Ovary (tissue), 9 donors: ENCODE data around the gene RUNX2. TPM values are rescaled to one million over a fixed set of nuclear protein-coding genes. Genes with fewer than 3 reads are reported as not detected.

Experiments used
- DNase-seq, 5 donors: peaks; one replicate each; pipeline ENCODE4 v3.0.0-alpha.2; 2019 to 2020
- H3K27ac ChIP-seq, 2 donors: fragments of 200-600 bp; one replicate each; pipeline versions ENCODE4 v1.5.1 to v1.8.0; 2019 to 2022
- H3K27me3 ChIP-seq: fragments of 200-600 bp; one replicate; pipeline ENCODE4 v1.8.0; 2022
- H3K36me3 ChIP-seq: fragments of 200-600 bp; sonication (generic); one replicate; pipeline ENCODE4 v1.5.1; 2019
- H3K4me1 ChIP-seq: one replicate; pipeline ENCODE4 v1.8.1; 2013; ENCODE audit warnings: mild to moderate bottlenecking, moderate library complexity; ENCODE audit not compliant: insufficient read depth
- H3K4me3 ChIP-seq: fragments of 200-600 bp; sonication (generic); one replicate; pipeline ENCODE4 v1.5.1; 2017
- H3K9me3 ChIP-seq, 2 donors: fragments of 200-600 bp in 1 of 2; sonication (generic) in 1 of 2; one replicate each; pipeline versions ENCODE4 v1.5.1 to v1.8.1; 2013 to 2019; ENCODE audit warnings: mild to moderate bottlenecking in 1 of 2, moderate library complexity in 1 of 2
- CTCF ChIP-seq, 3 donors: fragments of 450-650 bp in 2 of 3; fragments of 200-600 bp in 1 of 3; IDR thresholded peaks; one replicate each; pipeline versions ENCODE4 v1.5.1 to v1.8.0; 2016 to 2022; ENCODE audit warnings: antibody characterized with exemption in 3 of 3, mild to moderate bottlenecking in 1 of 3
- EP300 ChIP-seq: sonication (generic); formaldehyde crosslinking; IDR thresholded peaks from one replicate; pipeline ENCODE4 v1.6.1; 2017; ENCODE audit warnings: antibody characterized with exemption
- POLR2A ChIP-seq: fragments of 450-650 bp; IDR thresholded peaks from one replicate; pipeline ENCODE4 v1.6.1; 2017; ENCODE audit warnings: antibody characterized with exemption, mild to moderate bottlenecking, moderate library complexity
- WGBS, 3 donors: extraction: QIAGEN DNeasy Blood & Tissue Kit in 1 of 3; methylation state at CpG; one replicate each; pipeline versions ENCODE4 v1.1.5 to v1.1.7; 2013 to 2017; 5-methylcytosine and 5-hydroxymethylcytosine counted together
- intact Hi-C, 4 donors: fragments of 100-400 bp; cut with DNase I; formaldehyde crosslinking; loops; one replicate each; pipeline versions ENCODE4 v1.11.0 to v1.15.1; 2022 to 2023
- polyA plus RNA-seq, 2 donors: library from polyadenylated mRNA; stranded (reverse); fragments of 200-250 nt in 1 of 2; fragments of 350-450 nt in 1 of 2; fragmentation: Illumina TruSeq in 1 of 2; extraction: RNeasy Lipid Tissue Mini Kit (QIAGEN cat#74804) in 1 of 2; gene quantifications; one replicate each; pipeline ENCODE4 v1.2.3, GENCODE V29; 2013 to 2014
- total RNA-seq, 7 donors: library from RNA; depleted of rRNA in 2 of 7; stranded (reverse); fragments of >200 nt in 2 of 7; fragmentation: NEBNext Ultra II Directional in 3 of 7; extraction: Animal tissue kit (Norgen Biotek cat#: 25700) in 3 of 7; gene quantifications; one replicate each; pipeline versions ENCODE4 v1.1.0 to v1.2.4, GENCODE V29; 2016 to 2023
- donor health status: DM: no; HTN: no; CAD: no; lungs with moderate emphysema.
- donor health status: DM: no; HTN: no; CAD: no.
- donor health status: Bipolar disorder and iron deficiency.
- donor health status: DM: yes; HTN: yes; CAD: no.
- donor health status: DM: no; HTN: no; CAD: no.
- donor health status: DM: yes; HTN: yes; CAD: no.

The RUNX2 gene
- total and polyA plus RNA-seq, 9 donors: 1.1 to 25.2 (median 3.3) TPM

DNA sequence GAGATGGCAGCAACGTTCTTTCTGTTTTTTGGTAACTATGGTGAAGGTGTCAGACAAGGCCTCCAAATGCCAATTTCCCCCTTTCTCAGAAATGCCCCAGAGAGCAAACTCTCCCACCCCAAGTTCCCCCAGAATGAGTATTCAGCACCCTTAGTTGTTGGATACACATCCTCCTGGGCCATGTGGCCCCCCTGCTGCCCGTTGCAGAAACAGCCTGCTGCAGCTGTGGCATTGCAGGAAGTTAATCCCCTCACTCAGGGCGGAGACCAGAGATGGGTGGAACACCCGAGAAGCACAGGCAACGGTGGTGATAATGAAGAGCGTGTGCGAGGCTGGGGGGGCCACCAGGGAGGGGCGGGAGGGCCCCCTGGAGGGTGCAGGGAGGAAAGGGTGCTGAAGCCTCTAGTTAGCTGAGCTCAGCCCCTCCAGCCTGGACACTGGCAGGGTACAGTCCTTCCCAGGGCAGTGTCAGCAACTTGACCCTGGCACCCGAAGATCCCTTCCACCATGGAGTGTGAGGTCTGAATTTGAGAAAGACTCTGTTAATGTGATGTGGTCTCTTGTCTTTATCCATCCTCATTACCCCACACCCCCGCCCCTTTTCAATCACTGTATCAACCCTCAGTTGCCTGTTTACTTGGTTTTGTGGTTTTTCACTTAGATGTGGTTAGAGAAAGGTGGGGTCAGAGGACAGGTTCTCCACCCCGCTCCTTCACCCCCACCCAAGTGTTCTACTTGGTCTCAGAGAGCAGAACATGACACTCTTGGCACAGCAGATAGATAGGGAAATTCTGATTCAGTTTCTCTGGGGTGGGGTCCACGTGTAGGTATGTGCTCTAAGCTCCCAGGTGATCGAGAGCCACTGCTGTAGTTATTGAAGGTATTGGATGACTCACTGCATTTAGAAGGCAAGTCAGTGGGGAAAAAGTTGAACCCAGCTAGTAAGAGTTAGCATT is 258.4 kb downstream of the RUNX2 start:
- no peaks in the 10 kb centered on the region for H3K4me1 ChIP-seq
- 70 to 73% (median 71%) methylated on average over 13 of the region's 13 CpGs for WGBS, 3 donors
- H3K27me3 ChIP-seq: no peaks in the 10 kb centered on the region
- H3K36me3 ChIP-seq: no peaks in the 10 kb centered on the region
- no peak overlapping the region for H3K4me3 ChIP-seq
- DNase-seq: no peak
- TF ChIP-seq EP300 (no peak), POLR2A (no peak), CTCF (IDR thresholded peaks at IDR 0.05) (no peak)
- no peak overlapping the region for H3K27ac ChIP-seq
- no peaks in the 10 kb centered on the region for H3K9me3 ChIP-seq
- intact Hi-C loops: no loop called here

- H3K4me3 ChIP-seq: no peak overlapping the region
- DNase-seq: no peak
- H3K4me1 ChIP-seq: no peaks in the 10 kb centered on the region
- WGBS, 3 donors: 79 to 92% (median 81%) methylated on average over 5 of the region's 5 CpGs
- no peak for TF ChIP-seq CTCF (IDR thresholded peaks at IDR 0.05)
- no peak for TF ChIP-seq EP300
- no peak for TF ChIP-seq POLR2A
- no peak overlapping the region for H3K27ac ChIP-seq
- intact Hi-C loops: no loop called here
- no peaks in the 10 kb centered on the region for H3K27me3 ChIP-seq
- H3K36me3 ChIP-seq: no peaks in the 10 kb centered on the region
- H3K9me3 ChIP-seq: no peaks in the 10 kb centered on the region
These were observed 259.3 kb downstream of the RUNX2 start for GRCh38 chr6:45587229-45588060.

- intact Hi-C loops: no loop called here
These were observed 261.2 kb downstream of the RUNX2 start for GRCh38 chr6:45589367-45589766.

More at GRCh38 chr6:45589367-45589766, 261.2 kb downstream of the RUNX2 start:
- Histone ChIP-seq H3K9me3 (no peaks in the 10 kb centered on the region), H3K27ac (no peak overlapping the region), H3K4me1 (no peaks in the 10 kb centered on the region), H3K4me3 (no peak overlapping the region), H3K27me3 (no peaks in the 10 kb centered on the region), H3K36me3 (no peaks in the 10 kb centered on the region)
- 92 to 99% (median 97%) methylated on average over 3 of the region's 3 CpGs for WGBS, 3 donors
- TF ChIP-seq POLR2A: no peak
- no peak for TF ChIP-seq EP300
- TF ChIP-seq CTCF (IDR thresholded peaks at IDR 0.05): no peak
- DNase-seq: no peak
